Thyroid gland (tissue), 4 donors: ENCODE measurements around the gene GPRIN2.
"Not testable (repeated sequence)": the region's sequence is repeated elsewhere in the genome, so short reads cannot be mapped to it uniquely, and the experiment has no call there.

Source experiments
- CTCF ChIP-seq, 6 experiments: fragments of 200-600 bp in 3 of 6; fragments of 450-650 bp in 3 of 6; sonication (generic) in 3 of 6; IDR thresholded peaks; one replicate each; pipeline ENCODE4 v1.5.1; 2016 to 2019; ENCODE audit warnings: antibody characterized with exemption in 6 of 6, mild to moderate bottlenecking in 2 of 6, inconsistent platforms in 1 of 6, moderate library complexity in 1 of 6
- POLR2A ChIP-seq, 2 donors: fragments of 450-650 bp; IDR thresholded peaks; one replicate each; pipeline ENCODE4 v1.6.1; 2017; ENCODE audit warnings: antibody characterized with exemption in 2 of 2, mild to moderate bottlenecking in 2 of 2, moderate library complexity in 1 of 2

- TF ChIP-seq CTCF, POLR2A (IDR thresholded peaks at IDR 0.05): not testable (repeated sequence)
Measured at GRCh38 chr10:46593307-46593706, 36.8 kb upstream of the GPRIN2 start.
